Stimulated activated naive CD8-positive, alpha-beta T cell treated with anti-CD3 and anti-CD28 coated beads, Interleukin-15, Interleukin-2, amounts not matched to agents 100 U/mL and 50 U/mL, for 24 hours (primary cell): Measurements from ENCODE around the gene PLD3.
"Not testable (repeated sequence)": the region's sequence is repeated elsewhere in the genome, so short reads cannot be mapped to it uniquely, and the experiment has no call there.

ENCODE experiments used
- ATAC-seq: fragments of 150-1000 bp; cut with Tn5 transposase; one replicate; pipeline ENCODE4 v1.10.0; 2021
- DNase-seq: peaks from one replicate; pipeline ENCODE4 v3.0.0; 2021

Gene PLD3

GRCh38 chr19:40365010-40365409 is 16.5 kb downstream of the PLD3 start:
- no peak for DNase-seq
- no peak for ATAC-seq

DNA sequence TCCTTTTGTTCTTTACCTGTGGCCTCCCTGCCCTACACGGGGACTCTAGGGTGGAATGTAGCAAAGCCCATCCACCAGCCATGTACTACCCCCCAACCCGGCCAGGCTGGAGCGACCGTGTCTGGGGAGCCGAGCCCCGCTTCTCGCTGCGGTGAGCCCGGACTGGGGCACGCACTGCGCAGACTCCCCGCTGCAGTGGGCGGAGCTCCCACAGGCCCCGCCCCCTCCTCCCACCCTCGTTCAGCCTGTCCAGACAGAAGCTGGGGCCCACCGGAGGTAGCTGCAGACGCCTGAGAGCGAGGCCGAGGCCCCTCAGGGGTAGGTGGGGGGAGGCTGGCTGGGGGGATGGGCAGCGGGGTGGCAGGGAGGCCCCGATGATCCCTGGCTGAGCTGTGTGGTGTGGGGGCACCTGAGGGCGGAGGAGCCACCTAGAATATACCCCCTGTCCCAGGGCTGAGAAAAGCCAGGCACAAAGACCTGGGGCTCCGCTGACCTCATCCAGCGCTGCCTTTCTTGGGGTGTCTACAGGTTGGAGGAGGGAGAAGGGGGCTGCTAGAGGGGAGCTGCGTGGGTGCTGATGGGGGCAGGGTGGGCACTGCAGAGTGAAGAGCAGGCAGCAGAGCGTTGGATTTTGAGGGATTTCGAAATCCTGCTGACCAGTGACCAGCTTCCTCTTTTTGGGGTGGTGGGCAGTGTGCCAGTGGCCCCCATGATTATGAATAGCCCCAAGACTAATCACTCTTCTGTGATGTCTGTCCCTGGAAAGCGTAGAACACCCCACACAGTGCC is 17.3 kb downstream of the PLD3 start:
- DNase-seq (peak; percentile 74), ATAC-seq (peak; percentile 65)

DNA sequence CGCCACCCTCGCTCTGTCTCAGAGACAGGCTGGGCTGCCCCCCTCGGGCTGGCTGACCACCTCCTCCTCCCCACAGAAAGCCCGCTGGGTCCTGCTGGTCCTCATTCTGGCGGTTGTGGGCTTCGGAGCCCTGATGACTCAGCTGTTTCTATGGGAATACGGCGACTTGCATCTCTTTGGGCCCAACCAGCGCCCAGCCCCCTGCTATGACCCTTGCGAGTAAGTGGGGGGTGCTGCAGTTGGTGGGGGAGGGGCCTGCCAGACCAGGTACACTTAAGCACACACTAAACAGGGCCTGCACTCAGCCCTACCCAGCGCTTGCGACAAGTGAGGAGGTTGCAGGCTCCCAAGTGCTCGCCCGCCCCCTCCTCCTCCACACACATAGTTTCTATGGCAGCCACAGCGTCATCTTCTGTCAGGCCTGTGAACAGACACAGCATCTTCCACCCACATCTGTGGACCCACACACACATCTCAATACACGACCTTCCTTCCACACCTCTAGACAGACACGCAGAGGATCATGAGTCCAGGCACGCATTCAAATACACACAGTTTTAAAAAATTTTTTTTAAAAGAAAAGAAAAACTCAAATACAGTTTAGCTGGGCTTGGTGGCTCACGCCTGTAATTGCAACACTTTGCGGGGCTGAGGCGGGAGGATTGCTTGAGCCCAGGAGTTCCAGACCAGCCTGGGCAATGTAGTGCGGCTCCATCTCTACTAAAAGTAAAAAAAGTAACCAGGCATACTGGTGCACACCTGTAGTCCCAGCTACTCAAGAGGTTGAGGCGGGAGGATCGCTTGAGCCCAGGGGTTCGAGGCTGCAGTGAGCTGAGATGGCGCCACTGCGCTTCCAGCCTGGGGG is 18.4 kb downstream of the PLD3 start:
- ATAC-seq (no peak), DNase-seq (no peak)

GRCh38 chr19:40367577-40368434 is 19.3 kb downstream of the PLD3 start:
- no peak for DNase-seq
- no peak for ATAC-seq

DNA sequence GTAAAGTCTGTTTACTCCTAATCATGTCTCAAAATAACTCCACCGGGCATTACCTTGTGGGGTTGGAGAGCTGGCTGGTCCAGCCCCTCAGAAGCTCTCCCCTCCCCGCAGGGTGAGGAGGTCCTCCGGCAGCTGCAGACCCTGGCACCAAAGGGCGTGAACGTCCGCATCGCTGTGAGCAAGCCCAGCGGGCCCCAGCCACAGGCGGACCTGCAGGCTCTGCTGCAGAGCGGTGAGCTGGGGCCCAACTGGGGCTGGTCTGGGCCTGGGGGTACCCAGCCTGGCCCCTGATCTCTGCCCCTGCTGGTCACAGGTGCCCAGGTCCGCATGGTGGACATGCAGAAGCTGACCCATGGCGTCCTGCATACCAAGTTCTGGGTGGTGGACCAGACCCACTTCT is 21.3 kb downstream of the PLD3 start:
- no peak for DNase-seq
- no peak for ATAC-seq

GRCh38 chr19:40370253-40370652 is 21.8 kb downstream of the PLD3 start:
- not testable (repeated sequence) for ATAC-seq, DNase-seq

DNA sequence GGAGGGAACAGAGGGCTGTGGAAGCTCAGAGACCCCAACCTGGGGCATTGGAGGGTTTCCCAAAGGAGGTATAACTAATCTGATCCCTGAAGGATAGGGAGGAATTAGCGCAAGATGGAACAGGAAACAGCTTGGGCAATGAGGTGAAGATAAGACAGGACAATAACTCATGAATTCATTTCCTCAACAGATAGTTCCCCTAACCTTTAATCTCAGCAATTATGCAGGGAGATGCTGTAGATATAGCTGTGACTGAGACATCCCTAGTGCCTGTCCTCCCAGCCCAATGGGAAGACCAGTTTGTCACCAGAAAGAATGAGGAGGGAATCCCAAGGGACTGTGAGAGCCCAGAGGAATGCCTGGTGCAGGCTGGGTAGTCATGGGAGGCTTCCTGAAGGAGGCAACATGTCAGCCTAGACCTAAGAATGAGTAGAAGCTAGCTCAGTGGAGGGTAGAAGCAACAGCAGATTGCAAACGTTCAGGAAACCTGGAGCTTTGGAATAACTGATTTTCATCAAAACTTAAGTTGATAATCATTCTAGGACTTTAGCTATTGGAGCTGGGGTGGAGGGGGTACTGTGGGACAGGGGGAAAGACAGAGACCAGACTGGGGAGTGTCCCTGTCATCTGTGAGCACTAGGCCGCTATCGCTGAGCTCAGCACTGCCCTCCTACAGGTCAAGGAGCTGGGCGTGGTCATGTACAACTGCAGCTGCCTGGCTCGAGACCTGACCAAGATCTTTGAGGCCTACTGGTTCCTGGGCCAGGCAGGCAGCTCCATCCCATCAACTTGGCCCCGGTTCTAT is 22.7 kb downstream of the PLD3 start:
- DNase-seq (no peak), ATAC-seq (no peak)

GRCh38 chr19:40371802-40372122 is 23.3 kb downstream of the PLD3 start:
- ATAC-seq (no peak), DNase-seq (no peak)

DNA sequence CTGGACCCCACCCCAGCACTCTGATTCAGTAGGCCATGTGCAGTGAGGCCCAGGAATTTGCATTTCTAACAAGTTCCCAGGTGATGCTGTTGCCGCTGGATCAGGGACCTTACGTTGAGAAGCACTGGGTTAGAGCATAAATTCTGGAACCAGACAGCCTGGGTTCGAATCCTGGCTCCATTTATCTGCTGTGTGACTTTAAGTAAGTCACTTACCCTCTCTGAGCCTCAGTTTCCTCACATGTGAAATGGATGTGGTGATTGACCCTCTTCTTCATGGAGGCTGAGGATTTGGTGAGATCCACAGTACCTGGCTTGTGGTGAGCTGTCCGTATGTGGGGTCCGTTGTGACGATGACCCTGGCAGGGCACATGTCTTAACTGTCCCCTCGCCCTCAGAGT is 25.6 kb downstream of the PLD3 start:
- ATAC-seq (no peak), DNase-seq (no peak)

- ATAC-seq (no peak), DNase-seq (no peak)
Measured at GRCh38 chr19:40376286-40376862, 27.9 kb downstream of the PLD3 start.

DNA sequence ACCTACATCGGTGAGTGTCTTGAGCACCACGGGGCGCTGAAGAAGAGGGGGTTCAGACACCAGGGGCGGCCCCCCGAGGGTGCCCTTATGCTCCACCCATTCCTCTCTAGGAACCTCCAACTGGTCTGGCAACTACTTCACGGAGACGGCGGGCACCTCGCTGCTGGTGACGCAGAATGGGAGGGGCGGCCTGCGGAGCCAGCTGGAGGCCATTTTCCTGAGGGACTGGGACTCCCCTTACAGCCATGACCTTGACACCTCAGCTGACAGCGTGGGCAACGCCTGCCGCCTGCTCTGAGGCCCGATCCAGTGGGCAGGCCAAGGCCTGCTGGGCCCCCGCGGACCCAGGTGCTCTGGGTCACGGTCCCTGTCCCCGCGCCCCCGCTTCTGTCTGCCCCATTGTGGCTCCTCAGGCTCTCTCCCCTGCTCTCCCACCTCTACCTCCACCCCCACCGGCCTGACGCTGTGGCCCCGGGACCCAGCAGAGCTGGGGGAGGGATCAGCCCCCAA is 29.4 kb downstream of the PLD3 start:
- ATAC-seq (no peak), DNase-seq (no peak)

GRCh38 chr19:40378509-40378908 is 30.0 kb downstream of the PLD3 start:
- ATAC-seq = no peak
- no peak for DNase-seq

- ATAC-seq (no peak), DNase-seq (no peak)
Measured at GRCh38 chr19:40379446-40380198, 31.1 kb downstream of the PLD3 start.

GRCh38 chr19:40380199-40381037 is 31.9 kb downstream of the PLD3 start:
- no peak for DNase-seq
- ATAC-seq = no peak

- ATAC-seq = no peak
- no peak for DNase-seq
Measured at GRCh38 chr19:40381321-40381720, 32.8 kb downstream of the PLD3 start.

- ATAC-seq = no peak
- DNase-seq = no peak
Measured at GRCh38 chr19:40383668-40384248, 35.3 kb downstream of the PLD3 start.

DNA sequence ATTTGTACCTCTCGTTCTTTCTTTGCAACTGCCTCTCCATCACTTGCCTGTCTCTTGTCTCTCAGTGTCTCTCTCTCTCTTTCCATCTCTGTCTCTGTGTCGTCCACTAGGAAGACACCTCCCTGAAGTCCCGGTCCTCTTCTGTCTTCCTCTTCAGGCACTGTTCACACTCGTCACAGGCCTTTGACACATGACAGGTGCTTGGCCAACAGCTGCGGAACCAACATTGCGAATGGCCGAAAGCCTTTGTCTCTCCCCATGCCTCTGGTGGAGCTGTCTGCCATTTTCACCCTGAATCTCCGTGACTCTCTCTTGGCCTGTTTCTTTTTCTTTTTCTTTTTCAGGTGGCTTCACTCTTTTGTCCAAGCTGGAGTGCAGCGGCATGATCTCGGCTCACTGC is 38.7 kb downstream of the PLD3 start:
- DNase-seq (no peak), ATAC-seq (no peak)

DNA sequence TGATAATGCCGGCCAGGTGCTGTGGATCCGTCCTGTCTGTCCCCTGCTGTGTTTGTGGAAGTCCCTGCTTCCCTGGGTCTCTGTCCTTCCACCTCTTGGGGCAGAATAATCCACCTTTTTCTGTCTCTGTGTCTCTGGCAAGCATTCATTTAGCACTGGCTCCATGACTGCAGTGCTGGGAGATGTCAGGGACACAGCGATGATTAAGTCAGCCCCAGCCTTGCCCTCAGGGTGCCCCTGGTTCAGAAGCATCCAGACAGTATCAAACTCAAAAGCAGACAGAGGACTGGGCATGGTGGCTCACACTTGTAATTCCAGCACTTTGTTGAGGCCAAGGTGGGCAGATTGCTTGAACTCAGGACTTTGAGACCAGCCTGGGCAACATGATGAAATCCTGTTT is 40.0 kb downstream of the PLD3 start:
- no peak for ATAC-seq
- no peak for DNase-seq

GRCh38 chr19:40389404-40390083 is 41.0 kb downstream of the PLD3 start:
- ATAC-seq = no peak
- DNase-seq = no peak
